ENCODE data around the gene NR6A1.

- TF ChIP-seq EZH2 (IDR thresholded peaks at IDR 0.05; ENCODE audit: insufficient read depth, poor library complexity, severe bottlenecking): no peak
- no peak for TF ChIP-seq EZH2phosphoT487 (IDR thresholded peaks at IDR 0.05; ENCODE audit: insufficient read depth, low read depth)
Observed at GRCh38 chr9:124493218-124493617, 277.9 kb downstream of the NR6A1 start.
